ENCODE measurements around the gene CLASRP.

- TF ChIP-seq EZH2 (IDR thresholded peaks at IDR 0.05; ENCODE audit: insufficient read depth, poor library complexity, severe bottlenecking) (no peak), EZH2phosphoT487 (IDR thresholded peaks at IDR 0.05; ENCODE audit: insufficient read depth, low read depth) (no peak)
Measured at GRCh38 chr19:45021971-45022370, 16.9 kb upstream of the CLASRP start.
